Caco-2 (cell line): ENCODE results near the gene WHAMM. TPM values are rescaled to one million over a fixed set of nuclear protein-coding genes. Genes with fewer than 3 reads are reported as not detected.

Experiments used
- BruUV-seq: library from RNA; stranded (reverse); fragments of 400-500 nt; replicated peaks from 2 replicates; lab custom pipeline; 2021; lab: Mats Ljungman, UMichigan
- CTCF ChIA-PET: fragments of 300-600 bp; sonication (Branson Sonifier 250); formaldehyde crosslinking; loops from one replicate; lab custom pipeline; 2022; ENCODE audit warnings: antibody characterized with exemption; lab: Charles Lee
- POLR2A ChIA-PET: fragments of 300-600 bp; sonication (Branson Sonifier 250); formaldehyde crosslinking; loops from one replicate; lab custom pipeline; 2022; ENCODE audit warnings: antibody characterized with exemption; lab: Charles Lee
- DNase-seq, 2 experiments: peaks; one replicate each; pipeline versions ENCODE4 v3.0.0 to v3.0.0-alpha.2; 2020 to 2022
- H3K27me3 ChIP-seq: replicated peaks from 2 replicates; pipeline ENCODE4 v1.6.0; 2011; ENCODE audit warnings: low read length; ENCODE audit not compliant: control insufficient read depth, insufficient read depth
- H3K36me3 ChIP-seq: 2 replicates; pipeline ENCODE4 v1.5.1; 2011; ENCODE audit warnings: low read length; ENCODE audit not compliant: control insufficient read depth, insufficient read depth
- H3K4me1 ChIP-seq: fragments of 250-450 bp; sonication (Bioruptor Pico); 2 replicates; pipeline ENCODE4 v1.5.1; 2020; ENCODE audit warnings: mild to moderate bottlenecking
- H3K4me3 ChIP-seq: 2 replicates; pipeline ENCODE4 v1.5.1; 2011; ENCODE audit warnings: low read depth, mild to moderate bottlenecking, control low read depth, low read length
- H3K9me3 ChIP-seq: fragments of 250-450 bp; sonication (Bioruptor Pico); 2 replicates; pipeline ENCODE4 v1.5.1; 2020; ENCODE audit warnings: mild to moderate bottlenecking, moderate library complexity
- H3K27ac Mint-ChIP-seq: one replicate; pipeline ENCODE4 v1.8.0; 2022; ENCODE audit warnings: mixed read lengths; ENCODE audit not compliant: unreplicated experiment
- H3K27me3 Mint-ChIP-seq: one replicate; pipeline ENCODE4 v1.8.0; 2022; ENCODE audit warnings: mixed read lengths; ENCODE audit not compliant: insufficient read depth, unreplicated experiment
- H3K36me3 Mint-ChIP-seq: one replicate; pipeline ENCODE4 v1.8.0; 2022; ENCODE audit warnings: mild to moderate bottlenecking, mixed read lengths; ENCODE audit not compliant: insufficient read depth, unreplicated experiment
- H3K4me1 Mint-ChIP-seq: one replicate; pipeline ENCODE4 v1.8.0; 2022; ENCODE audit warnings: low read depth, mixed read lengths; ENCODE audit not compliant: unreplicated experiment
- H3K4me3 Mint-ChIP-seq: one replicate; pipeline ENCODE4 v1.8.0; 2022; ENCODE audit warnings: mild to moderate bottlenecking, moderate library complexity, mixed read lengths; ENCODE audit not compliant: unreplicated experiment
- H3K9me3 Mint-ChIP-seq: one replicate; pipeline ENCODE4 v1.8.0; 2022; ENCODE audit warnings: mixed read lengths; ENCODE audit not compliant: unreplicated experiment
- intact Hi-C: fragments of 100-400 bp; cut with micrococcal nuclease; formaldehyde crosslinking; loops from one replicate; pipeline ENCODE4 v1.10.0; 2022; ENCODE audit not compliant: unreplicated experiment
- total RNA-seq: library from RNA; stranded (reverse); gene quantifications from 2 replicates; pipeline ENCODE4 v1.2.3, GENCODE V29; 2022
- TF ChIP-seq, protein P1 (sequence below), 2 experiments: fragments of 200-600 bp in 1 of 2; IDR thresholded peaks; 1 replicate in 1 of 2; 2 replicates in 1 of 2; pipeline versions ENCODE4 v1.5.1 to v1.8.0; 2011 to 2022; ENCODE audit warnings: antibody characterized with exemption in 1 of 2, control low read depth in 1 of 2, inconsistent platforms in 1 of 2, low read depth in 1 of 2, low read length in 1 of 2, mild to moderate bottlenecking in 1 of 2, moderate library complexity in 1 of 2; ENCODE audit not compliant: insufficient read depth in 1 of 2, severe bottlenecking in 1 of 2, unreplicated experiment in 1 of 2

WHAMM gene
- total RNA-seq, 1 experiment from 2014 or later: 7.8 TPM

DNA sequence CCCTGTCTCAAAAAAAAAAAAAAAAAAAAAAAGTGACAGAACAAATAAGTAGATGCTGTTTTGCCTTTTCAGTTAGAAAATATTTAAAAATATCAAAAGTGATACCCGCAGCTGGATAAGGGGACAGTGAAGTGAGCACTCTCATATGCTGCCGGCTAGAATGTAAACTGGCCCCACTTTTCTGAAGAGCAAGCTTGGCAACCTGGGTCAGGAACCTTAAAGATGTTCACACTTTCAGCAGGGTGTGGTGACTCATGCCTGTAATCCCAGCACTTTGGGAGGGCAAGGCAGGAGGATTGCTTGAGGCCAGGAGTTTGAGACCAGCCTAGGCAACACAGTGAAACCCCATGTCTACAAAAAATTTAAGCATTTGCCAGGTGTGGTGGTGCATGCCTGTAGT lies 20.9 kb upstream of the WHAMM start:
- Histone ChIP-seq H3K4me1 (no peaks in the 10 kb centered on the region), H3K4me3 (no peak overlapping the region), H3K27me3 (no peaks in the 10 kb centered on the region), H3K9me3 (no peaks in the 10 kb centered on the region), H3K36me3 (no peaks in the 10 kb centered on the region)
- BruUV-seq: no TSS peak
- Mint-ChIP-seq H3K9me3 (peaks cover under 1% of the 10 kb centered on the region), H3K4me3 (no peak overlapping the region), H3K36me3 (no peaks in the 10 kb centered on the region), H3K27ac (no peak overlapping the region), H3K27me3 (peaks cover 14% of the 10 kb centered on the region), H3K4me1 (no peaks in the 10 kb centered on the region)
- POLR2A ChIA-PET: no interaction called here
- TF ChIP-seq, protein P1, sequence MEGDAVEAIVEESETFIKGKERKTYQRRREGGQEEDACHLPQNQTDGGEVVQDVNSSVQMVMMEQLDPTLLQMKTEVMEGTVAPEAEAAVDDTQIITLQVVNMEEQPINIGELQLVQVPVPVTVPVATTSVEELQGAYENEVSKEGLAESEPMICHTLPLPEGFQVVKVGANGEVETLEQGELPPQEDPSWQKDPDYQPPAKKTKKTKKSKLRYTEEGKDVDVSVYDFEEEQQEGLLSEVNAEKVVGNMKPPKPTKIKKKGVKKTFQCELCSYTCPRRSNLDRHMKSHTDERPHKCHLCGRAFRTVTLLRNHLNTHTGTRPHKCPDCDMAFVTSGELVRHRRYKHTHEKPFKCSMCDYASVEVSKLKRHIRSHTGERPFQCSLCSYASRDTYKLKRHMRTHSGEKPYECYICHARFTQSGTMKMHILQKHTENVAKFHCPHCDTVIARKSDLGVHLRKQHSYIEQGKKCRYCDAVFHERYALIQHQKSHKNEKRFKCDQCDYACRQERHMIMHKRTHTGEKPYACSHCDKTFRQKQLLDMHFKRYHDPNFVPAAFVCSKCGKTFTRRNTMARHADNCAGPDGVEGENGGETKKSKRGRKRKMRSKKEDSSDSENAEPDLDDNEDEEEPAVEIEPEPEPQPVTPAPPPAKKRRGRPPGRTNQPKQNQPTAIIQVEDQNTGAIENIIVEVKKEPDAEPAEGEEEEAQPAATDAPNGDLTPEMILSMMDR (IDR thresholded peaks at IDR 0.05; ENCODE audit: insufficient read depth in 1 of 2, low read depth in 1 of 2, low read length in 1 of 2, severe bottlenecking in 1 of 2, unreplicated experiment in 1 of 2): no peak
- DNase-seq: no peak
- CTCF ChIA-PET: no interaction called here
- intact Hi-C loops: no loop called here

DNA sequence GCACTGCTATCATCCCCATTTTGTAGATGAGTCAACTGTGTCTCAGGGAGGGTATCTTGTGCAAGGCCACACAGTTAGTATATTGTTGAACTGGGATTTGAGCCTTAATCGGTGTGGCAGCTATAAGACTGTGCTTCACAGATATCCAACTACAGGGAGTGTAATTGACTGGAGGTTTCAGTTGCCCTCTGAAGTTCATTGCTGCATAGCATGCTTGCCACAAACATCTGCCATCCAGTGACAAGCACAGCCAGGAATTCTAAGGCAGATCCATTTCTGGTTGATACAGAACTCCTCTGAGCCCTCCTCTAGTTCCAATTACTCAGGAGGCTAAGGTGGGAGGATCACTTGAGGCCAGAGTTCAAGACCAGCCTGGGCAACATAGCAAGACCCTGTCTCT lies 19.9 kb upstream of the WHAMM start:
- no TSS peak for BruUV-seq

DNA sequence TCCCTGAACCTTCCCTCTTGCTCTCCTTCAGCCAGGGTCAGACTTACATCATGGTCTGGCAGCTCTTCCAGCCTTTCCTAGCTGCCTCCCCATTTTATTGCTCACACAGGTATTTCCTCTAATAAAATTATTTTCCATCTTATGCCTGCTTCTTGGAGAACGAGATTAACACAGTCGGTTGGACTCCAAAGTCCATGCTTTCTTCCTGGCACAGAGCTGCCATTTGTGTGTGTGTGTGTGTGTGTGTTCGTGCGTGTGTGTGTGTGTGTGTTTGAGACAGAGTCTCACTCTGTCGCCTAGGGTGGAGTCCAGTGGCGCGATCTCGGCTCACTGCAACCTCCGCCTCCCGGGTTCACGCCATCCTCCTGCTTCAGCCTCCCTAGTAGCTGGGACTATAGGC lies 19.1 kb upstream of the WHAMM start:
- Mint-ChIP-seq H3K27ac (no peak overlapping the region), H3K9me3 (peaks cover 9% of the 10 kb centered on the region), H3K27me3 (peaks cover 20% of the 10 kb centered on the region), H3K4me1 (no peaks in the 10 kb centered on the region), H3K4me3 (no peak overlapping the region), H3K36me3 (no peaks in the 10 kb centered on the region)
- ChIA-PET POLR2A (no interaction called here), CTCF (no interaction called here)
- H3K27me3 ChIP-seq: no peaks in the 10 kb centered on the region
- TF ChIP-seq, protein P1 (IDR thresholded peaks at IDR 0.05; ENCODE audit: insufficient read depth in 1 of 2, low read depth in 1 of 2, low read length in 1 of 2, severe bottlenecking in 1 of 2, unreplicated experiment in 1 of 2): no peak
- H3K9me3 ChIP-seq: no peaks in the 10 kb centered on the region
- intact Hi-C loops: no loop called here
- H3K36me3 ChIP-seq: no peaks in the 10 kb centered on the region
- H3K4me3 ChIP-seq: no peak overlapping the region
- no TSS peak for BruUV-seq
- DNase-seq: no peak
- H3K4me1 ChIP-seq: no peaks in the 10 kb centered on the region

More for the DNA sequence above, 19.9 kb upstream of the WHAMM start:
- ChIA-PET CTCF (no interaction called here), POLR2A (no interaction called here)
- DNase-seq: no peak
- peaks cover 9% of the 10 kb centered on the region for H3K9me3 Mint-ChIP-seq
- no peak overlapping the region for H3K4me3 ChIP-seq
- H3K27ac Mint-ChIP-seq: no peak overlapping the region
- intact Hi-C loops: no loop called here
- H3K4me1 Mint-ChIP-seq: no peaks in the 10 kb centered on the region
- no peaks in the 10 kb centered on the region for H3K9me3 ChIP-seq
- TF ChIP-seq, protein P1 (IDR thresholded peaks at IDR 0.05; ENCODE audit: insufficient read depth in 1 of 2, low read depth in 1 of 2, low read length in 1 of 2, severe bottlenecking in 1 of 2, unreplicated experiment in 1 of 2): no peak
- no peaks in the 10 kb centered on the region for H3K27me3 ChIP-seq
- H3K27me3 Mint-ChIP-seq: peaks cover 20% of the 10 kb centered on the region
- H3K36me3 ChIP-seq: no peaks in the 10 kb centered on the region
- H3K36me3 Mint-ChIP-seq: no peaks in the 10 kb centered on the region
- H3K4me1 ChIP-seq: no peaks in the 10 kb centered on the region
- no peak overlapping the region for H3K4me3 Mint-ChIP-seq
